NB4 (cell line): Measurements from ENCODE around the gene LAMA4.

Experiments
- CTCF ChIP-seq: IDR thresholded peaks from one replicate; pipeline ENCODE4 v1.5.1; 2012; ENCODE audit warnings: low read depth, low read length
- MAX ChIP-seq: IDR thresholded peaks from 2 replicates; pipeline ENCODE4 v1.6.1; 2011; ENCODE audit warnings: low read depth, low read length
- MYC ChIP-seq: IDR thresholded peaks from 2 replicates; pipeline ENCODE4 v1.6.1; 2011; ENCODE audit warnings: low read depth, low read length
- POLR2A ChIP-seq: IDR thresholded peaks from 2 replicates; pipeline ENCODE4 v1.6.1; 2011; ENCODE audit warnings: mild to moderate bottlenecking; ENCODE audit not compliant: insufficient read length; ENCODE audit errors: extremely low read depth

DNA sequence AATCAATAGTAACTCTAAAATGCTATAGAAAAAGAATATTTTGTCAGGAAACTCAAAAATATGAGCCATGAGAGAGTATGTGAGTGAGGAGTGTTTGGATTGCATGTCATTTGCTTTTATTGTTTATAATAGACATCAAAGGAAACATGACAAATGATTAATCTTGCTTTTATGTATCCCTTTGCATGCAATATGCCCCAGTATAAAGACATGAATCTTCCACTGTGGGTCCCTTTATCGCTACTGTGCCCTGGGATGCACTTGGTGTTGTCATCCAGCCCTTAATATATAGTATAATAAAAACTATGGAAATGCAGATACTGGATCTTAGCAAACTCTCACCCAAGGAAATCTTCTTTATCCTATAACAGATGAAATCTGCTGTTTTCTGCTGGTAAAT lies 77.3 kb downstream of the LAMA4 start:
- TF ChIP-seq CTCF: no peak
- TF ChIP-seq POLR2A: no peak
- no peak for TF ChIP-seq MYC
- TF ChIP-seq MAX: no peak
